Panc1 (cell line): Measurements from ENCODE around the gene CEL. TPM values are rescaled to one million over a fixed set of nuclear protein-coding genes. Genes with fewer than 3 reads are reported as not detected.

ENCODE experiments used
- ATAC-seq: fragments of 200-7000 bp; cut with Tn5 transposase; 2 replicates; pipeline ENCODE4 v1.9.1; 2020; ENCODE audit warnings: mild to moderate bottlenecking, moderate library complexity
- BruUV-seq: library from RNA; stranded (reverse); fragments of 400-500 nt; replicated peaks from 2 replicates; lab custom pipeline; 2021; lab: Mats Ljungman, UMichigan
- CTCF ChIA-PET: fragments of 300-600 bp; sonication (Branson Sonifier 250); formaldehyde crosslinking; loops from one replicate; lab custom pipeline; 2022; ENCODE audit warnings: antibody characterized with exemption; lab: Charles Lee
- POLR2A ChIA-PET: fragments of 300-600 bp; sonication (Branson Sonifier 250); formaldehyde crosslinking; loops from one replicate; lab custom pipeline; 2022; ENCODE audit warnings: antibody characterized with exemption; lab: Charles Lee
- DNase-seq: peaks from one replicate; pipeline ENCODE4 v3.0.0-alpha.2; 2010; ENCODE audit warnings: low read depth, low spot score
- H3K27ac ChIP-seq: 2 replicates; pipeline ENCODE4 v1.5.1; 2011; ENCODE audit warnings: mild to moderate bottlenecking, low read length, inconsistent platforms
- H3K27me3 ChIP-seq: fragments of 200-500 bp; sonication (Bioruptor generic); 2 replicates; pipeline ENCODE4 v1.6.0; 2014; ENCODE audit warnings: low read length, inconsistent platforms; ENCODE audit not compliant: control insufficient read depth, insufficient read depth
- H3K36me3 ChIP-seq: fragments of 200-500 bp; sonication (Bioruptor generic); 2 replicates; pipeline ENCODE4 v1.5.1; 2014; ENCODE audit warnings: inconsistent platforms, mild to moderate bottlenecking, low read length, moderate library complexity; ENCODE audit not compliant: control insufficient read depth, insufficient read depth
- H3K4me1 ChIP-seq: 2 replicates; pipeline ENCODE4 v1.5.1; 2011; ENCODE audit warnings: inconsistent platforms, mild to moderate bottlenecking, low read length, moderate library complexity; ENCODE audit not compliant: control insufficient read depth, insufficient read depth
- H3K4me3 ChIP-seq, 2 experiments: 2 replicates each; pipeline ENCODE4 v1.5.1; 2011 to 2012; ENCODE audit warnings: low read depth in 2 of 2, low read length in 2 of 2, mild to moderate bottlenecking in 2 of 2, inconsistent platforms in 1 of 2, moderate library complexity in 1 of 2
- H3K9me3 ChIP-seq: fragments of 200-500 bp; sonication (Bioruptor generic); 2 replicates; pipeline ENCODE4 v1.5.1; 2014; ENCODE audit warnings: low read depth, mild to moderate bottlenecking, inconsistent platforms, low read length, moderate library complexity; ENCODE audit not compliant: control insufficient read depth, insufficient read depth
- POLR2AphosphoS5 ChIP-seq: IDR thresholded peaks from 2 replicates; pipeline ENCODE4 v1.6.1; 2012; ENCODE audit warnings: mild to moderate bottlenecking, low read depth, low read length, moderate library complexity
- SIN3A ChIP-seq: IDR thresholded peaks from 2 replicates; pipeline ENCODE4 v1.6.1; 2012; ENCODE audit warnings: low read depth, mild to moderate bottlenecking, low read length, moderate library complexity, borderline replicate concordance; ENCODE audit not compliant: insufficient read depth
- TCF7L2 ChIP-seq: IDR thresholded peaks from 2 replicates; pipeline ENCODE4 v1.6.1; 2011; ENCODE audit warnings: mild to moderate bottlenecking, low read depth, low read length, inconsistent platforms
- in situ Hi-C: cut with HindIII; loops from 2 replicates; pipeline ENCODE4 v1.10.0; 2016; ENCODE audit warnings: low sequenced_read_pairs, low pct_unique_long_range_greater_than_20kb
- intact Hi-C: fragments of 100-400 bp; cut with micrococcal nuclease; formaldehyde crosslinking; loops from one replicate; pipeline ENCODE4 v1.10.0; 2022; ENCODE audit not compliant: unreplicated experiment
- total RNA-seq: library from RNA; stranded (reverse); gene quantifications from one replicate; pipeline ENCODE4 v1.2.1, GENCODE V29; 2021; ENCODE audit not compliant: unreplicated experiment
- TF ChIP-seq, protein P1 (sequence below), 2 experiments: IDR thresholded peaks; 2 replicates each; pipeline ENCODE4 v1.6.1; 2011 to 2012; ENCODE audit warnings: low read depth in 2 of 2, control low read depth in 1 of 2, low read length in 1 of 2, mild to moderate bottlenecking in 1 of 2, moderate library complexity in 1 of 2; ENCODE audit not compliant: insufficient read depth in 1 of 2
- TF ChIP-seq, protein P2 (sequence below): fragments of 450-650 bp; IDR thresholded peaks from 2 replicates; pipeline ENCODE4 v1.5.1; 2017; ENCODE audit warnings: mild to moderate bottlenecking

Gene CEL
- total RNA-seq, 1 experiment from 2014 or later, result 4.3 TPM

GRCh38 chr9:133032171-133032570 is 29.6 kb upstream of the CEL start:
- TF ChIP-seq, protein P1, sequence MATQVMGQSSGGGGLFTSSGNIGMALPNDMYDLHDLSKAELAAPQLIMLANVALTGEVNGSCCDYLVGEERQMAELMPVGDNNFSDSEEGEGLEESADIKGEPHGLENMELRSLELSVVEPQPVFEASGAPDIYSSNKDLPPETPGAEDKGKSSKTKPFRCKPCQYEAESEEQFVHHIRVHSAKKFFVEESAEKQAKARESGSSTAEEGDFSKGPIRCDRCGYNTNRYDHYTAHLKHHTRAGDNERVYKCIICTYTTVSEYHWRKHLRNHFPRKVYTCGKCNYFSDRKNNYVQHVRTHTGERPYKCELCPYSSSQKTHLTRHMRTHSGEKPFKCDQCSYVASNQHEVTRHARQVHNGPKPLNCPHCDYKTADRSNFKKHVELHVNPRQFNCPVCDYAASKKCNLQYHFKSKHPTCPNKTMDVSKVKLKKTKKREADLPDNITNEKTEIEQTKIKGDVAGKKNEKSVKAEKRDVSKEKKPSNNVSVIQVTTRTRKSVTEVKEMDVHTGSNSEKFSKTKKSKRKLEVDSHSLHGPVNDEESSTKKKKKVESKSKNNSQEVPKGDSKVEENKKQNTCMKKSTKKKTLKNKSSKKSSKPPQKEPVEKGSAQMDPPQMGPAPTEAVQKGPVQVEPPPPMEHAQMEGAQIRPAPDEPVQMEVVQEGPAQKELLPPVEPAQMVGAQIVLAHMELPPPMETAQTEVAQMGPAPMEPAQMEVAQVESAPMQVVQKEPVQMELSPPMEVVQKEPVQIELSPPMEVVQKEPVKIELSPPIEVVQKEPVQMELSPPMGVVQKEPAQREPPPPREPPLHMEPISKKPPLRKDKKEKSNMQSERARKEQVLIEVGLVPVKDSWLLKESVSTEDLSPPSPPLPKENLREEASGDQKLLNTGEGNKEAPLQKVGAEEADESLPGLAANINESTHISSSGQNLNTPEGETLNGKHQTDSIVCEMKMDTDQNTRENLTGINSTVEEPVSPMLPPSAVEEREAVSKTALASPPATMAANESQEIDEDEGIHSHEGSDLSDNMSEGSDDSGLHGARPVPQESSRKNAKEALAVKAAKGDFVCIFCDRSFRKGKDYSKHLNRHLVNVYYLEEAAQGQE (IDR thresholded peaks at IDR 0.05; ENCODE audit: insufficient read depth in 1 of 2, low read depth in 2 of 2, low read length in 1 of 2), result no peak
- DNase-seq, result no peak

DNA sequence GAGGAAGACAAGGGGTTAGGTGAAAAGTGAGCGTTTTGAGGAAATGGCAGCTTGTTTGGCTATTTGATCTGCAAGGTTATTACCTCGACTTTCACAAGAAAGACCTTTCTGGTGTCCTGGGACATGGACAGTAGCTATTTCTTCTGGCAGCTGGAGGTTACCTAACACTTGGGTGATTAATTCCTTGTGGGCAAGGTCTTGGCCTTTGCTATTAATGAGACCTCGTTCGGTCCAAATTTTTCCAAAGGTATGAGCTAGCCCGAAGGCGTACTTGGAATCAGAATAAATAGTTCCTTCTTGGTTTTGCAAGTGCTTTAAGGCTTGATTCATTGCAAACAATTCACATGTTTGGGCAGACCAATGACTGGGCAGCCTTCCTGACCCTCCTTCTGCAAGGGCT is 26.1 kb upstream of the CEL start:
- Histone ChIP-seq H3K36me3 (peaks cover 2% of the 10 kb centered on the region; the same call in 1 of the 2 replicates), H3K27ac (no peak overlapping the region), H3K9me3 (no peaks in the 10 kb centered on the region), H3K4me1 (no peaks in the 10 kb centered on the region), H3K4me3 (no peak overlapping the region), H3K27me3 (no peaks in the 10 kb centered on the region)
- in situ Hi-C loops, result no loop called here
- ATAC-seq (no peak), DNase-seq (no peak)
- CTCF ChIA-PET, result interaction anchor here (0.5 kb wide), 1 partner anchor 40 kb away, joined by 4 read pairs; no protein-coding TSS in a partner anchor
- intact Hi-C loops, result no loop called here
- TF ChIP-seq POLR2AphosphoS5 (no peak), SIN3A (no peak), TCF7L2 (no peak)
- TF ChIP-seq, protein P1 (IDR thresholded peaks at IDR 0.05; ENCODE audit: insufficient read depth in 1 of 2, low read depth in 2 of 2, low read length in 1 of 2), result no peak
- TF ChIP-seq, protein P2, sequence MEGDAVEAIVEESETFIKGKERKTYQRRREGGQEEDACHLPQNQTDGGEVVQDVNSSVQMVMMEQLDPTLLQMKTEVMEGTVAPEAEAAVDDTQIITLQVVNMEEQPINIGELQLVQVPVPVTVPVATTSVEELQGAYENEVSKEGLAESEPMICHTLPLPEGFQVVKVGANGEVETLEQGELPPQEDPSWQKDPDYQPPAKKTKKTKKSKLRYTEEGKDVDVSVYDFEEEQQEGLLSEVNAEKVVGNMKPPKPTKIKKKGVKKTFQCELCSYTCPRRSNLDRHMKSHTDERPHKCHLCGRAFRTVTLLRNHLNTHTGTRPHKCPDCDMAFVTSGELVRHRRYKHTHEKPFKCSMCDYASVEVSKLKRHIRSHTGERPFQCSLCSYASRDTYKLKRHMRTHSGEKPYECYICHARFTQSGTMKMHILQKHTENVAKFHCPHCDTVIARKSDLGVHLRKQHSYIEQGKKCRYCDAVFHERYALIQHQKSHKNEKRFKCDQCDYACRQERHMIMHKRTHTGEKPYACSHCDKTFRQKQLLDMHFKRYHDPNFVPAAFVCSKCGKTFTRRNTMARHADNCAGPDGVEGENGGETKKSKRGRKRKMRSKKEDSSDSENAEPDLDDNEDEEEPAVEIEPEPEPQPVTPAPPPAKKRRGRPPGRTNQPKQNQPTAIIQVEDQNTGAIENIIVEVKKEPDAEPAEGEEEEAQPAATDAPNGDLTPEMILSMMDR, result no peak
- POLR2A ChIA-PET, result no interaction called here
- BruUV-seq, result no TSS peak

More at GRCh38 chr9:133032171-133032570, 29.6 kb upstream of the CEL start:
- Histone ChIP-seq H3K36me3 (peaks cover 2% of the 10 kb centered on the region; the same call in 1 of the 2 replicates), H3K9me3 (no peaks in the 10 kb centered on the region), H3K4me3 (no peak overlapping the region), H3K27me3 (no peaks in the 10 kb centered on the region), H3K27ac (no peak overlapping the region), H3K4me1 (no peaks in the 10 kb centered on the region; the same call in 1 of the 2 replicates)
- intact Hi-C loops, result no loop called here
- CTCF ChIA-PET, result no interaction called here
- POLR2A ChIA-PET, result interaction anchor here (0.6 kb wide), 1 partner anchor 280 kb away, joined by 4 read pairs; no protein-coding TSS in a partner anchor
- no TSS peak for BruUV-seq
- in situ Hi-C loops, result no loop called here
- no peak for ATAC-seq
